Measurements from ENCODE around the gene YWHAQ.

- TF ChIP-seq, protein P1, sequence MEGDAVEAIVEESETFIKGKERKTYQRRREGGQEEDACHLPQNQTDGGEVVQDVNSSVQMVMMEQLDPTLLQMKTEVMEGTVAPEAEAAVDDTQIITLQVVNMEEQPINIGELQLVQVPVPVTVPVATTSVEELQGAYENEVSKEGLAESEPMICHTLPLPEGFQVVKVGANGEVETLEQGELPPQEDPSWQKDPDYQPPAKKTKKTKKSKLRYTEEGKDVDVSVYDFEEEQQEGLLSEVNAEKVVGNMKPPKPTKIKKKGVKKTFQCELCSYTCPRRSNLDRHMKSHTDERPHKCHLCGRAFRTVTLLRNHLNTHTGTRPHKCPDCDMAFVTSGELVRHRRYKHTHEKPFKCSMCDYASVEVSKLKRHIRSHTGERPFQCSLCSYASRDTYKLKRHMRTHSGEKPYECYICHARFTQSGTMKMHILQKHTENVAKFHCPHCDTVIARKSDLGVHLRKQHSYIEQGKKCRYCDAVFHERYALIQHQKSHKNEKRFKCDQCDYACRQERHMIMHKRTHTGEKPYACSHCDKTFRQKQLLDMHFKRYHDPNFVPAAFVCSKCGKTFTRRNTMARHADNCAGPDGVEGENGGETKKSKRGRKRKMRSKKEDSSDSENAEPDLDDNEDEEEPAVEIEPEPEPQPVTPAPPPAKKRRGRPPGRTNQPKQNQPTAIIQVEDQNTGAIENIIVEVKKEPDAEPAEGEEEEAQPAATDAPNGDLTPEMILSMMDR (IDR thresholded peaks at IDR 0.05) = no peak
- no peak for TF ChIP-seq POLR2A (IDR thresholded peaks at IDR 0.05; ENCODE audit: low read depth)
Measured at GRCh38 chr2:9549420-9549819, 81.4 kb downstream of the YWHAQ start.
